Spleen (tissue), 11 donors: ENCODE results near the gene FDXR. TPM values are rescaled to one million over a fixed set of nuclear protein-coding genes. Genes with fewer than 3 reads are reported as not detected.

Experiments used
- DNase-seq: peaks from one replicate; pipeline ENCODE4 v3.0.0-alpha.2; 2020
- H3K27ac ChIP-seq, 8 donors: fragments of 200-600 bp; sonication (generic) in 7 of 8; 1 replicate in 4 of 8; 2 replicates in 4 of 8; pipeline versions ENCODE4 v1.5.0 to v1.8.0; 2016 to 2021; ENCODE audit warnings: inconsistent platforms in 4 of 8, mild to moderate bottlenecking in 4 of 8, moderate library complexity in 1 of 8
- H3K27me3 ChIP-seq, 7 donors: fragments of 200-600 bp; sonication (generic) in 6 of 7; replicated peaks in 1 of 7; 1 replicate in 4 of 7; 2 replicates in 3 of 7; pipeline versions ENCODE4 v1.5.0 to v1.8.0; 2016 to 2021; ENCODE audit warnings: inconsistent platforms in 3 of 7, mild to moderate bottlenecking in 1 of 7
- H3K36me3 ChIP-seq, 6 donors: fragments of 200-600 bp; sonication (generic) in 5 of 6; 1 replicate in 4 of 6; 2 replicates in 2 of 6; pipeline versions ENCODE4 v1.5.0 to v1.8.0; 2016 to 2021; ENCODE audit warnings: inconsistent platforms in 2 of 6
- H3K4me1 ChIP-seq, 6 donors: fragments of 200-600 bp; sonication (generic) in 5 of 6; 1 replicate in 3 of 6; 2 replicates in 3 of 6; pipeline versions ENCODE4 v1.5.0 to v1.8.0; 2016 to 2021; ENCODE audit warnings: inconsistent platforms in 3 of 6
- H3K4me3 ChIP-seq, 8 donors: fragments of 200-600 bp; sonication (generic) in 7 of 8; 1 replicate in 4 of 8; 2 replicates in 4 of 8; pipeline versions ENCODE4 v1.5.0 to v1.8.0; 2016 to 2021; ENCODE audit warnings: inconsistent platforms in 4 of 8, mild to moderate bottlenecking in 4 of 8, moderate library complexity in 2 of 8
- H3K9me3 ChIP-seq, 8 donors: fragments of 200-600 bp; sonication (generic) in 7 of 8; 1 replicate in 4 of 8; 2 replicates in 4 of 8; pipeline versions ENCODE4 v1.5.0 to v1.8.0; 2016 to 2021; ENCODE audit warnings: inconsistent platforms in 4 of 8
- CTCF ChIP-seq, 11 experiments: fragments of 200-600 bp in 7 of 11; fragments of 450-650 bp in 4 of 11; sonication (generic) in 4 of 11; IDR thresholded peaks in 8 of 11; conservative IDR thresholded peaks in 3 of 11; 1 replicate in 7 of 11; 2 replicates in 4 of 11; pipeline versions ENCODE4 v1.4.0 to v1.8.0; 2016 to 2021; ENCODE audit warnings: antibody characterized with exemption in 11 of 11, inconsistent platforms in 4 of 11, mild to moderate bottlenecking in 1 of 11
- POLR2A ChIP-seq, 3 donors: fragments of 450-650 bp; IDR thresholded peaks; one replicate each; pipeline ENCODE4 v1.5.1; 2017; ENCODE audit warnings: antibody characterized with exemption in 3 of 3, mild to moderate bottlenecking in 1 of 3
- POLR2AphosphoS5 ChIP-seq, 3 donors: sonication (generic); formaldehyde crosslinking; IDR thresholded peaks; one replicate each; pipeline ENCODE4 v1.5.1; 2017; ENCODE audit warnings: antibody characterized with exemption in 3 of 3
- WGBS, 5 donors: extraction: QIAGEN DNeasy Blood & Tissue Kit in 3 of 5; methylation state at CpG; one replicate each; pipeline versions ENCODE4 v1.1.5 to v1.1.7; 2013 to 2018; 5-methylcytosine and 5-hydroxymethylcytosine counted together
- intact Hi-C: fragments of 100-400 bp; cut with DNase I; formaldehyde crosslinking; loops from one replicate; pipeline ENCODE4 v1.15.0; 2023; ENCODE audit warnings: low total_unique reads
- polyA plus RNA-seq, 3 donors: library from polyadenylated mRNA; stranded (reverse); fragments of 200-250 nt; gene quantifications; one replicate each; pipeline ENCODE4 v1.2.1, GENCODE V29; 2013
- total RNA-seq, 7 donors: library from RNA; depleted of rRNA in 3 of 7; stranded (reverse); fragments of >200 nt in 3 of 7; fragmentation: NEBNext Ultra II Directional in 4 of 7; extraction: Animal tissue kit (Norgen Biotek cat#: 25700) in 4 of 7; gene quantifications; one replicate each; pipeline versions ENCODE4 v1.1.0 to v1.2.1, GENCODE V29; 2016 to 2021
- donor health status: healthy with polysubstance abuse.
- donor health status: DM: no; HTN: no; CAD: no; lungs with moderate emphysema.
- donor health status: DM: no; HTN: no; CAD: no.
- donor health status: Bipolar disorder and iron deficiency.
- donor health status: healthy.
- donor health status: DM: no; HTN: no; CAD: no.
- donor health status: DM: yes; HTN: yes; CAD: no.

The FDXR gene
- total and polyA plus RNA-seq, 10 donors: 13.6 to 114 (median 40.9) TPM

GRCh38 chr17:74875977-74876593, 3.3 kb upstream of the FDXR start:
- Histone ChIP-seq H3K27ac (no peak overlapping the region), H3K4me1 (peaks cover 3 to 51% (median 32%) of the 10 kb centered on the region in 6 donors), H3K27me3 (no peaks in the 10 kb centered on the region), H3K9me3 (no peaks in the 10 kb centered on the region), H3K4me3 (no peak overlapping the region), H3K36me3 (no peaks in the 10 kb centered on the region)
- intact Hi-C loops: no loop called here
- TF ChIP-seq CTCF (IDR thresholded peaks at IDR 0.05 in 8 of 11, conservative IDR thresholded peaks at IDR 0.05 in 3 of 11) (no peak), POLR2A (IDR thresholded peaks at IDR 0.05) (no peak), POLR2AphosphoS5 (IDR thresholded peaks at IDR 0.05) (no peak)
- no peak for DNase-seq
- WGBS, 5 donors: 76 to 81% (median 78%) methylated on average over 6 of the region's 6 CpGs

GRCh38 chr17:74875155-74875976, 2.6 kb upstream of the FDXR start:
- 71 to 87% (median 79%) methylated on average over 5 of the region's 5 CpGs for WGBS, 5 donors

GRCh38 chr17:74874615-74875037, 1.8 kb upstream of the FDXR start:
- TF ChIP-seq POLR2A (IDR thresholded peaks at IDR 0.05): no peak
- no peak for TF ChIP-seq POLR2AphosphoS5 (IDR thresholded peaks at IDR 0.05)
- no peak for TF ChIP-seq CTCF (IDR thresholded peaks at IDR 0.05 in 8 of 11, conservative IDR thresholded peaks at IDR 0.05 in 3 of 11)
- intact Hi-C loops: no loop called here
- Histone ChIP-seq H3K36me3 (no peaks in the 10 kb centered on the region), H3K4me1 (peaks cover 3 to 58% (median 37%) of the 10 kb centered on the region in 6 donors), H3K4me3 (no peak overlapping the region), H3K27me3 (no peaks in the 10 kb centered on the region), H3K9me3 (no peaks in the 10 kb centered on the region), H3K27ac (no peak overlapping the region)
- 92 to 98% (median 97%) methylated on average over 5 of the region's 5 CpGs for WGBS, 5 donors
- no peak for DNase-seq

More at GRCh38 chr17:74875155-74875976, 2.6 kb upstream of the FDXR start:
- H3K27me3 ChIP-seq: no peaks in the 10 kb centered on the region
- no peak overlapping the region for H3K4me3 ChIP-seq
- no peak for DNase-seq
- H3K27ac ChIP-seq: no peak overlapping the region
- H3K4me1 ChIP-seq: peaks cover 3 to 58% (median 34%) of the 10 kb centered on the region in 6 donors
- H3K36me3 ChIP-seq: no peaks in the 10 kb centered on the region
- no peaks in the 10 kb centered on the region for H3K9me3 ChIP-seq
- intact Hi-C loops: no loop called here
- TF ChIP-seq CTCF (IDR thresholded peaks at IDR 0.05 in 8 of 11, conservative IDR thresholded peaks at IDR 0.05 in 3 of 11) (no peak), POLR2AphosphoS5 (IDR thresholded peaks at IDR 0.05) (no peak), POLR2A (IDR thresholded peaks at IDR 0.05) (no peak)
